GM18907 (cell line): ENCODE results near the gene CHST8.
"Not testable (repeated sequence)": the region's sequence is repeated elsewhere in the genome, so short reads cannot be mapped to it uniquely, and the experiment has no call there.

Source experiments
- ATAC-seq: cut with Tn5 transposase; IDR thresholded peaks from one replicate; pipeline ENCODE4 v1.9.1; 2021; ENCODE audit warnings: mild to moderate bottlenecking, moderate library complexity; ENCODE audit not compliant: unreplicated experiment

The CHST8 gene

GRCh38 chr19:33641956-33642498 lies 20.3 kb downstream of the CHST8 start:
- no peak for ATAC-seq

GRCh38 chr19:33644284-33644836 lies 22.6 kb downstream of the CHST8 start:
- no peak for ATAC-seq

- ATAC-seq, result no peak
Measured at GRCh38 chr19:33646306-33646705, 24.6 kb downstream of the CHST8 start.

GRCh38 chr19:33647146-33647545 lies 25.4 kb downstream of the CHST8 start:
- no peak for ATAC-seq

- ATAC-seq, result no peak
Measured at GRCh38 chr19:33649627-33650305, 28.0 kb downstream of the CHST8 start.

GRCh38 chr19:33653684-33654083 lies 31.9 kb downstream of the CHST8 start:
- ATAC-seq, result no peak

- no peak for ATAC-seq
Measured at GRCh38 chr19:33654840-33655508, 33.2 kb downstream of the CHST8 start.

- ATAC-seq, result no peak
Measured at GRCh38 chr19:33659835-33660234, 38.1 kb downstream of the CHST8 start.

- ATAC-seq, result no peak
Measured at GRCh38 chr19:33660410-33661124, 38.8 kb downstream of the CHST8 start.

GRCh38 chr19:33661336-33661735 lies 39.6 kb downstream of the CHST8 start:
- ATAC-seq, result no peak

- ATAC-seq, result no peak
Measured at GRCh38 chr19:33662391-33663092, 40.8 kb downstream of the CHST8 start.

GRCh38 chr19:33663316-33663715 lies 41.6 kb downstream of the CHST8 start:
- not testable (repeated sequence) for ATAC-seq

GRCh38 chr19:33664744-33665143 lies 43.0 kb downstream of the CHST8 start:
- ATAC-seq, result no peak

GRCh38 chr19:33665776-33666595 lies 44.2 kb downstream of the CHST8 start:
- no peak for ATAC-seq

GRCh38 chr19:33667141-33667650 lies 45.4 kb downstream of the CHST8 start:
- no peak for ATAC-seq

GRCh38 chr19:33667881-33668280 lies 46.1 kb downstream of the CHST8 start:
- ATAC-seq, result no peak

GRCh38 chr19:33668968-33669367 lies 47.2 kb downstream of the CHST8 start:
- no peak for ATAC-seq

GRCh38 chr19:33669376-33669775 lies 47.6 kb downstream of the CHST8 start:
- no peak for ATAC-seq

- ATAC-seq, result no peak
Measured at GRCh38 chr19:33670398-33670797, 48.6 kb downstream of the CHST8 start.

GRCh38 chr19:33671211-33671610 lies 49.5 kb downstream of the CHST8 start:
- ATAC-seq, result no peak
